ENCODE data around the gene KRTAP15-1.

KRTAP15-1 gene

GRCh38 chr21:30439975-30440374, at the start of gene KRTAP15-1:
Gene KRTAP15-1, plus strand, starts transcription at chr21:30440275. Its CDS starts 53 bp downstream, at chr21:30440328.
- DNase-seq: no peak

- no peak for DNase-seq
Observed at GRCh38 chr21:30391492-30392025, 48.5 kb upstream of the KRTAP15-1 start.

GRCh38 chr21:30395731-30396130, 44.3 kb upstream of the KRTAP15-1 start, which contains the start of gene KRTAP13-1:
Gene KRTAP13-1, plus strand, starts transcription at chr21:30396031. Its CDS starts 56 bp downstream, at chr21:30396087.
- DNase-seq: no peak

GRCh38 chr21:30408782-30409494, 31.1 kb upstream of the KRTAP15-1 start:
- no peak for DNase-seq

- DNase-seq: no peak
Observed at GRCh38 chr21:30415993-30416392, 24.1 kb upstream of the KRTAP15-1 start.

GRCh38 chr21:30425826-30426225, 14.2 kb upstream of the KRTAP15-1 start, which contains the start of gene KRTAP13-3:
Gene KRTAP13-3, minus strand, starts transcription at chr21:30425926. Its CDS starts 14 bp downstream, at chr21:30425912.
- no peak for DNase-seq

- DNase-seq: no peak
Observed at GRCh38 chr21:30426731-30427130, 13.3 kb upstream of the KRTAP15-1 start.

GRCh38 chr21:30430170-30430655, 9.9 kb upstream of the KRTAP15-1 start, which contains the start of gene KRTAP13-4:
Gene KRTAP13-4, plus strand, starts transcription at chr21:30430220. Its CDS starts 56 bp downstream, at chr21:30430276.
- DNase-seq: no peak

- DNase-seq: peak; percentile 5
Observed at GRCh38 chr21:30434033-30434631, 5.9 kb upstream of the KRTAP15-1 start.

- no peak for DNase-seq
Observed at GRCh38 chr21:30437010-30437565, 3.0 kb upstream of the KRTAP15-1 start.

- no peak for DNase-seq
Observed at GRCh38 chr21:30443226-30443625, 3.2 kb downstream of the KRTAP15-1 start.

GRCh38 chr21:30444204-30444603, 4.1 kb downstream of the KRTAP15-1 start:
- DNase-seq: no peak

- no peak for DNase-seq
Observed at GRCh38 chr21:30447056-30447455, 7.0 kb downstream of the KRTAP15-1 start.

GRCh38 chr21:30448514-30448913, 8.4 kb downstream of the KRTAP15-1 start:
- DNase-seq: no peak

GRCh38 chr21:30463713-30464112, 23.6 kb downstream of the KRTAP15-1 start:
- no peak for DNase-seq

- no peak for DNase-seq
Observed at GRCh38 chr21:30468900-30469714, 29.0 kb downstream of the KRTAP15-1 start.

- no peak for DNase-seq
Observed at GRCh38 chr21:30478004-30478403, 37.9 kb downstream of the KRTAP15-1 start.

- no peak for DNase-seq
Observed at GRCh38 chr21:30479259-30479658, 39.2 kb downstream of the KRTAP15-1 start.

- no peak for DNase-seq
Observed at GRCh38 chr21:30480145-30480544, 40.1 kb downstream of the KRTAP15-1 start, which contains the start of gene KRTAP19-1. Gene KRTAP19-1, minus strand, starts transcription at chr21:30480367. Its CDS starts 50 bp downstream, at chr21:30480317.

GRCh38 chr21:30482130-30482529, 42.1 kb downstream of the KRTAP15-1 start:
- DNase-seq: no peak

- DNase-seq: no peak
Observed at GRCh38 chr21:30486180-30486579, 46.1 kb downstream of the KRTAP15-1 start.

- DNase-seq: no peak
Observed at GRCh38 chr21:30487336-30487735, 47.3 kb downstream of the KRTAP15-1 start, which contains the start of gene KRTAP19-2. Gene KRTAP19-2, minus strand, starts transcription at chr21:30487436. Its CDS starts 88 bp downstream, at chr21:30487348.

Measured in CD4-positive, alpha-beta T cell treated with Interleukin-17A for 1 hour (primary cell).